HepG2 (cell line): ENCODE results near the gene CD320. TPM values are rescaled to one million over a fixed set of nuclear protein-coding genes. Genes with fewer than 3 reads are reported as not detected.
A peak's percentile ranks its signal among the peaks of the same experiment; 100 is the strongest.

Source experiments
- ATAC-seq: fragments of 200-7000 bp; cut with Tn5 transposase; 3 replicates; pipeline ENCODE4 v1.9.1; 2020; ENCODE audit warnings: mild to moderate bottlenecking, moderate library complexity
- BruUV-seq: library from RNA; stranded (reverse); fragments of 400-500 nt; replicated peaks from 2 replicates; lab custom pipeline; 2021; lab: Mats Ljungman, UMichigan
- CTCF ChIA-PET: fragments of 300-600 bp; formaldehyde crosslinking; extraction: SDS; loops from one replicate; lab custom pipeline; 2021; ENCODE audit warnings: low total read pairs, inconsistent platforms, low intra/inter-chr PET ratio; lab: Yijun Ruan, JAX
- POLR2A ChIA-PET: fragments of 350-600 bp; sonication (Branson Sonifier 250); formaldehyde crosslinking; loops from one replicate; lab custom pipeline; 2020; ENCODE audit warnings: antibody characterized with exemption, inconsistent platforms; lab: Yijun Ruan, JAX
- DNase-seq: peaks from one replicate; pipeline ENCODE4 v3.0.0-alpha.2; 2015; ENCODE audit warnings: low spot score
- FAIRE-seq: peaks from 3 replicates; lab custom pipeline; 2011; peaks lifted over from hg19 to GRCh38; lab: Jason Lieb, UNC
- H2AFZ ChIP-seq: one replicate; pipeline ENCODE4 v1.6.1; 2011; ENCODE audit warnings: low read length, inconsistent platforms
- H3K27ac ChIP-seq: fragments of 300-600 bp; 3 replicates; pipeline ENCODE4 v1.8.0; 2011; ENCODE audit warnings: mixed run types, mild to moderate bottlenecking, mixed read lengths, low read length, inconsistent platforms; ENCODE audit not compliant: insufficient read depth; ENCODE audit errors: extremely low read length
- H3K27me3 ChIP-seq, 2 experiments: fragments of 200-600 bp in 1 of 2; 2 replicates in 1 of 2; 3 replicates in 1 of 2; pipeline versions ENCODE4 v1.6.0 to v1.8.0; 2011; ENCODE audit warnings: low read length in 2 of 2, mild to moderate bottlenecking in 2 of 2, moderate library complexity in 2 of 2, inconsistent platforms in 1 of 2; ENCODE audit not compliant: insufficient read depth in 2 of 2, control insufficient read depth in 1 of 2
- H3K36me3 ChIP-seq, 2 experiments: fragments of 200-600 bp in 1 of 2; replicated peaks in 1 of 2; 2 replicates in 1 of 2; 3 replicates in 1 of 2; pipeline versions ENCODE4 v1.5.1 to v1.8.0; 2011; ENCODE audit warnings: low read length in 2 of 2, inconsistent platforms in 1 of 2; ENCODE audit not compliant: insufficient read depth in 2 of 2, control insufficient read depth in 1 of 2
- H3K4me1 ChIP-seq: 2 replicates; pipeline ENCODE4 v1.5.1; 2012; ENCODE audit warnings: low read length, inconsistent platforms; ENCODE audit not compliant: insufficient read depth
- H3K4me2 ChIP-seq: 2 replicates; pipeline ENCODE4 v1.6.0; 2011; ENCODE audit warnings: low read depth, low read length, inconsistent platforms
- H3K4me3 ChIP-seq, 3 experiments: fragments of 200-600 bp in 1 of 3; sonication (generic), shearing (Covaris generic) in 1 of 3; replicated peaks in 1 of 3; 2 replicates each; pipeline ENCODE4 v1.5.1; 2011 to 2016; ENCODE audit warnings: low read length in 3 of 3, inconsistent platforms in 2 of 3, low read depth in 2 of 3, mild to moderate bottlenecking in 2 of 3, control low read depth in 1 of 3, mixed read lengths in 1 of 3; ENCODE audit not compliant: insufficient read depth in 1 of 3
- H3K79me2 ChIP-seq: one replicate; pipeline ENCODE4 v1.6.1; 2011; ENCODE audit warnings: low read length, inconsistent platforms; ENCODE audit not compliant: insufficient read depth
- H3K9ac ChIP-seq: 2 replicates; pipeline ENCODE4 v1.6.0; 2011; ENCODE audit warnings: mild to moderate bottlenecking, low read depth, low read length, inconsistent platforms; ENCODE audit not compliant: insufficient read depth
- H3K9me3 ChIP-seq: 2 replicates; pipeline ENCODE4 v1.5.1; 2012; ENCODE audit warnings: mild to moderate bottlenecking, low read length
- H4K20me1 ChIP-seq: 2 replicates; pipeline ENCODE4 v1.6.0; 2011; ENCODE audit warnings: inconsistent platforms, mild to moderate bottlenecking, low read length, moderate library complexity; ENCODE audit not compliant: insufficient read depth
- ARNT2 ChIP-seq: sonication (generic); formaldehyde crosslinking; IDR thresholded peaks from 2 replicates; pipeline ENCODE4 v1.8.0; 2022; ENCODE audit warnings: mild to moderate bottlenecking, low read depth, missing genetic modification reagents, moderate library complexity
- CBFB ChIP-seq: sonication (generic); formaldehyde crosslinking; IDR thresholded peaks from 2 replicates; pipeline ENCODE4 v1.4.0; 2020; ENCODE audit warnings: missing genetic modification reagents
- JUNB ChIP-seq: sonication (generic); formaldehyde crosslinking; IDR thresholded peaks from 2 replicates; pipeline ENCODE4 v1.8.0; 2022; ENCODE audit warnings: missing genetic modification reagents, mild to moderate bottlenecking, borderline replicate concordance
- MYC ChIP-seq: sonication (generic); formaldehyde crosslinking; IDR thresholded peaks from 2 replicates; pipeline ENCODE4 v1.9.0; 2021; ENCODE audit warnings: missing genetic modification reagents, borderline replicate concordance
- MYNN ChIP-seq: sonication (generic); formaldehyde crosslinking; IDR thresholded peaks from 2 replicates; pipeline ENCODE4 v1.4.0; 2020; ENCODE audit warnings: mild to moderate bottlenecking, low read depth, missing genetic modification reagents
- NR2C2 ChIP-seq: sonication (generic); formaldehyde crosslinking; IDR thresholded peaks from 2 replicates; pipeline ENCODE4 v1.4.0; 2020; ENCODE audit warnings: missing genetic modification reagents, mild to moderate bottlenecking, moderate library complexity, borderline replicate concordance
- SALL2 ChIP-seq: sonication (generic); formaldehyde crosslinking; IDR thresholded peaks from 2 replicates; pipeline ENCODE4 v1.8.1; 2023; ENCODE audit warnings: mild to moderate bottlenecking, missing genetic modification reagents, inconsistent platforms
- SP1 ChIP-seq, 2 experiments: fragments of 450-650 bp in 1 of 2; sonication (generic) in 1 of 2; formaldehyde crosslinking in 1 of 2; IDR thresholded peaks; 2 replicates each; pipeline versions ENCODE4 v1.4.0 to v1.6.1; 2016 to 2020; ENCODE audit warnings: missing genetic modification reagents in 1 of 2
- SRSF1 ChIP-seq: fragments of 200-400 bp; formaldehyde crosslinking; optimal IDR thresholded peaks from 2 replicates; pipeline ENCODE3; 2017; ENCODE audit warnings: mild to moderate bottlenecking, low read depth, low read length, moderate library complexity
- ZNF124 ChIP-seq: sonication (generic); formaldehyde crosslinking; IDR thresholded peaks from 2 replicates; pipeline ENCODE4 v1.4.0; 2020; ENCODE audit warnings: missing genetic modification reagents
- ZNF543 ChIP-seq: sonication (generic); formaldehyde crosslinking; IDR thresholded peaks from 2 replicates; pipeline ENCODE4 v1.4.0; 2020; ENCODE audit warnings: mild to moderate bottlenecking, missing genetic modification reagents
- ZNF567 ChIP-seq: sonication (generic); formaldehyde crosslinking; IDR thresholded peaks from 2 replicates; pipeline ENCODE4 v1.8.1; 2023; ENCODE audit warnings: mild to moderate bottlenecking, missing genetic modification reagents, borderline replicate concordance
- ZNF781 ChIP-seq: sonication (generic); formaldehyde crosslinking; IDR thresholded peaks from 2 replicates; pipeline ENCODE4 v1.5.1; 2020; ENCODE audit warnings: borderline replicate concordance, mild to moderate bottlenecking, missing genetic modification reagents; ENCODE audit errors: not compliant biosample characterization
- WGBS: methylation state at CpG from one replicate; pipeline ENCODE4 v1.1.6; 2017; ENCODE audit warnings: low lambda C conversion rate; 5-methylcytosine and 5-hydroxymethylcytosine counted together
- in situ Hi-C: cut with HindIII; loops from 2 replicates; pipeline ENCODE4 v1.10.0; 2017; ENCODE audit warnings: low pct_unique_long_range_greater_than_20kb; ENCODE audit not compliant: extremely low pct_ligation_motif_present
- intact Hi-C: fragments of 100-400 bp; cut with micrococcal nuclease; formaldehyde crosslinking; loops from one replicate; pipeline ENCODE4 v1.10.0; 2022; ENCODE audit not compliant: unreplicated experiment
- polyA plus RNA-seq, 8 experiments: library from polyadenylated mRNA; depleted of rRNA in 3 of 8; stranded (reverse) in 7 of 8; unstranded in 1 of 8; fragments of >200 nt; fragmentation: Illumina TruSeq in 4 of 8; extraction: Trizol in 4 of 8; gene quantifications; 2 replicates each; pipeline versions ENCODE4 v1.2.1 to v1.2.3, GENCODE V29; 2011 to 2016; ENCODE audit warnings: low read depth in 4 of 8, missing spikeins in 1 of 8, mixed read lengths in 1 of 8; ENCODE audit not compliant: insufficient read depth in 1 of 8
- total RNA-seq, 5 experiments: library from RNA; depleted of rRNA; stranded (reverse); fragments of >200 nt; fragmentation: Illumina TruSeq; extraction: Trizol; gene quantifications; 2 replicates each; pipeline ENCODE4 v1.2.3, GENCODE V29; 2016; ENCODE audit warnings: low read depth in 1 of 5
- TF ChIP-seq, protein P1 (sequence below): sonication (generic); formaldehyde crosslinking; IDR thresholded peaks from 2 replicates; pipeline ENCODE4 v1.8.1; 2023; ENCODE audit warnings: mild to moderate bottlenecking, moderate library complexity, missing genetic modification reagents
- TF ChIP-seq, protein P2 (sequence below): sonication (generic); formaldehyde crosslinking; IDR thresholded peaks from 2 replicates; pipeline ENCODE4 v1.4.0; 2020; ENCODE audit warnings: missing genetic modification reagents; ENCODE audit errors: not compliant biosample characterization
- TF ChIP-seq, protein P3 (sequence below): sonication (generic); formaldehyde crosslinking; IDR thresholded peaks from 2 replicates; pipeline ENCODE4 v1.5.1; 2020; ENCODE audit warnings: mild to moderate bottlenecking, moderate library complexity, missing genetic modification reagents
- TF ChIP-seq, protein P4 (sequence below): IDR thresholded peaks from 2 replicates; pipeline ENCODE4 v1.6.1; 2016; ENCODE audit warnings: missing biosample characterization, missing genetic modification reagents, low read depth

The CD320 gene
- total and polyA plus RNA-seq, 2 of the 13 experiments (the other 11 are each of a cell fraction or from before 2014, with no cell fraction given) = 83.1 to 99.9 TPM

GRCh38 chr19:8342684-8343482, 34.7 kb upstream of the CD320 start, which contains the start of gene KANK3:
KANK3 (minus strand) TSS chr19:8343262; CDS start chr19:8337828, 5,434 bp downstream.
- H3K27ac ChIP-seq = no peak within 1 kb of the TSS
- DNase-seq = peak; percentile 90
- POLR2A ChIA-PET = interaction anchor here (0.7 kb wide), 1 partner anchor 20 kb away, joined by 3 read pairs; no protein-coding TSS in a partner anchor
- H3K4me1 ChIP-seq = peaks cover 55% of the 10 kb centered on the region
- in situ Hi-C loops (no loop called here), intact Hi-C loops (no loop called here)
- WGBS = 0% methylated on average over 5 of the region's 65 CpGs
- H3K27me3 ChIP-seq = peaks cover 0 to 11% of the 10 kb centered on the region in 2 experiments; a peak in 3 of 5 replicates
- CTCF ChIA-PET = no interaction called here
- no peaks in the 10 kb centered on the region for H3K79me2 ChIP-seq
- no peaks in the 10 kb centered on the region for H4K20me1 ChIP-seq
- no peak within 1 kb of the TSS for H2AFZ ChIP-seq
- no TSS peak for BruUV-seq
- FAIRE-seq = no peak
- no peaks in the 10 kb centered on the region for H3K9me3 ChIP-seq
- peak within 1 kb of the TSS; percentile 28; the same call in 1 of the 2 replicates for H3K9ac ChIP-seq
- ATAC-seq = peak; percentile 97
- no peaks in the 10 kb centered on the region for H3K36me3 ChIP-seq
- H3K4me2 ChIP-seq = peak within 1 kb of the TSS; percentile 86
- peak within 1 kb of the TSS; percentile 47 to 75 (median 51) for H3K4me3 ChIP-seq
- TF ChIP-seq MYNN (CRISPR knock-in tag) = no peak
- no peak for TF ChIP-seq ZNF543 (CRISPR knock-in tag)
- no peak for TF ChIP-seq NR2C2
- TF ChIP-seq, protein P1, sequence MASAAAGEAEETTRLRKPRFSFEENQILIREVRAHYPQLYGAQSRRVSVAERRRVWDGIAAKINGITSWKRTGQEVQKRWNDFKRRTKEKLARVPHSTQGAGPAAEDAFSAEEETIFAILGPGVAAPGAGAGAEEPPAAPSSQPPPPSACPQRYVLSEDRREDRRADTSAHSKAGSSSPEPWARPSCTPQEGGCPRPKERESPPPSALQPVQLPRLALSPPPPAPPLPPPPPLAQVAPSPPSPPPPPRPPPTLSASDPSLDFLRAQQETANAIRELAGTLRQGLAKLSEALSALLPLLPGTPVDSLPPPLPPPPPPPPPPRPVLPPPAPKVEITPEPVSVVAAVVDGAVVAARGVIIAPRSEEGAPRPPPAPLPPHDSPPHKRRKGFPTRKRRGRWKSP (CRISPR knock-in tag) = no peak
- no peak for TF ChIP-seq ZNF124 (CRISPR knock-in tag)
- no peak for TF ChIP-seq SALL2 (CRISPR knock-in tag)
- TF ChIP-seq, protein P2, sequence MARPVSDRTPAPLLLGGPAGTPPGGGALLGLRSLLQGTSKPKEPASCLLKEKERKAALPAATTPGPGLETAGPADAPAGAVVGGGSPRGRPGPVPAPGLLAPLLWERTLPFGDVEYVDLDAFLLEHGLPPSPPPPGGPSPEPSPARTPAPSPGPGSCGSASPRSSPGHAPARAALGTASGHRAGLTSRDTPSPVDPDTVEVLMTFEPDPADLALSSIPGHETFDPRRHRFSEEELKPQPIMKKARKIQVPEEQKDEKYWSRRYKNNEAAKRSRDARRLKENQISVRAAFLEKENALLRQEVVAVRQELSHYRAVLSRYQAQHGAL (CRISPR knock-in tag) = no peak
- TF ChIP-seq JUNB = no peak
- peak; percentile 24; the same call in 1 of the 2 replicates for TF ChIP-seq MYC (CRISPR knock-in tag)
- no peak for TF ChIP-seq CBFB
- TF ChIP-seq, protein P3, sequence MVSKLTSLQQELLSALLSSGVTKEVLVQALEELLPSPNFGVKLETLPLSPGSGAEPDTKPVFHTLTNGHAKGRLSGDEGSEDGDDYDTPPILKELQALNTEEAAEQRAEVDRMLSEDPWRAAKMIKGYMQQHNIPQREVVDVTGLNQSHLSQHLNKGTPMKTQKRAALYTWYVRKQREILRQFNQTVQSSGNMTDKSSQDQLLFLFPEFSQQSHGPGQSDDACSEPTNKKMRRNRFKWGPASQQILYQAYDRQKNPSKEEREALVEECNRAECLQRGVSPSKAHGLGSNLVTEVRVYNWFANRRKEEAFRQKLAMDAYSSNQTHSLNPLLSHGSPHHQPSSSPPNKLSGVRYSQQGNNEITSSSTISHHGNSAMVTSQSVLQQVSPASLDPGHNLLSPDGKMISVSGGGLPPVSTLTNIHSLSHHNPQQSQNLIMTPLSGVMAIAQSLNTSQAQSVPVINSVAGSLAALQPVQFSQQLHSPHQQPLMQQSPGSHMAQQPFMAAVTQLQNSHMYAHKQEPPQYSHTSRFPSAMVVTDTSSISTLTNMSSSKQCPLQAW = 0 out of 2 replicates have a peak, but pooled peaks have one; percentile 23
- no peak for TF ChIP-seq ZNF781 (CRISPR knock-in tag)
- TF ChIP-seq, protein P4, sequence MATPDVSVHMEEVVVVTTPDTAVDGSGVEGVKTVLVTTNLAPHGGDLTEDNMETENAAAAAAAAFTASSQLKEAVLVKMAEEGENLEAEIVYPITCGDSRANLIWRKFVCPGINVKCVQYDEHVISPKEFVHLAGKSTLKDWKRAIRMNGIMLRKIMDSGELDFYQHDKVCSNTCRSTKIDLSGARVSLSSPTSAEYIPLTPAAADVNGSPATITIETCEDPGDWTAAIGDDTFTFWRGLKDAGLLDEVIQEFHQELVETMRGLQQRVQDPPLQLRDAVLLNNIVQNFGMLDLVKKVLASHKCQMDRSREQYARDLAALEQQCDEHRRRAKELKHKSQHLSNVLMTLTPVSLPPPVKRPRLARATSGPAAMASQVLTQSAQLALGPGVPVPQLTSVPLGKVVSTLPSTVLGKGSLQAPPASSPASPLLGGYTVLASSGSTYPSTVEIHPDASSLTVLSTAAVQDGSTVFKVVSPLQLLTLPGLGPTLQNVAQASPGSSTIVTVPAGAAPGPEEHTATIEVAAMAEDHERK (CRISPR knock-in tag) = no peak
- no peak for TF ChIP-seq SP1 (IDR thresholded peaks at IDR 0.05)
- peak; percentile 97 for TF ChIP-seq SP1 (CRISPR knock-in tag; IDR thresholded peaks at IDR 0.05)
- TF ChIP-seq SRSF1 = peak; percentile 31
- TF ChIP-seq ZNF567 = no peak
- TF ChIP-seq ARNT2 (CRISPR knock-in tag) = no peak
